ENCODE data around the gene TMEM267. TPM values are rescaled to one million over a fixed set of nuclear protein-coding genes. Genes with fewer than 3 reads are reported as not detected.

Gene TMEM267
- total and polyA plus RNA-seq, 10 of the 15 experiments (the other 5 are each of a cell fraction or from before 2014, with no cell fraction given): 7.7 to 37.3 (median 13.3) TPM

GRCh38 chr5:43484106-43484849 is 613 bp upstream of the TMEM267 start (continued):
- TF ChIP-seq E2F4 (IDR thresholded peaks at IDR 0.05; ENCODE audit: low read depth, low read length) (no peak), HDAC2 (IDR thresholded peaks at IDR 0.05) (no peak), TBL1XR1 (IDR thresholded peaks at IDR 0.05; ENCODE audit: low read depth, low read length) (no peak), NR2F1 (conservative IDR thresholded peaks at IDR 0.05) (peak; percentile 21; the same call in 1 of the 2 replicates), JUNB (IDR thresholded peaks at IDR 0.05) (no peak), FOXK2 (IDR thresholded peaks at IDR 0.05) (no peak), SPI1 (IDR thresholded peaks at IDR 0.05; ENCODE audit: borderline replicate concordance, insufficient read depth, low read depth, low read length) (no peak; the same call in 1 of the 2 replicates), ZZZ3 (IDR thresholded peaks at IDR 0.05; ENCODE audit: control insufficient read depth, insufficient read length, low read depth) (no peak), ASH2L (IDR thresholded peaks at IDR 0.05; ENCODE audit: borderline replicate concordance, low read depth) (no peak), NFIC (IDR thresholded peaks at IDR 0.05; ENCODE audit: low read depth, low read length) (peak; percentile 48), STAT1 (conservative IDR thresholded peaks at IDR 0.05) (0 out of 2 replicates have a peak, but pooled peaks have one; percentile 2), SIX5 (IDR thresholded peaks at IDR 0.05; ENCODE audit: low read depth, low read length, severe bottlenecking) (no peak), RUNX3 (IDR thresholded peaks at IDR 0.05; ENCODE audit: low read length) (no peak), CBX5 (IDR thresholded peaks at IDR 0.05; ENCODE audit: low read depth) (no peak), CREB1 (IDR thresholded peaks at IDR 0.05; ENCODE audit: low read depth) (no peak), ETV6 (conservative IDR thresholded peaks at IDR 0.05 in 1 of 2, IDR thresholded peaks at IDR 0.05 in 1 of 2; ENCODE audit: borderline replicate concordance in 1 of 2, low read depth in 1 of 2) (no peak; a peak in 1 of 4 replicates), ATF3 (IDR thresholded peaks at IDR 0.05; ENCODE audit: borderline replicate concordance, extremely low read depth, low read depth, low read length) (no peak), SREBF2 (IDR thresholded peaks at IDR 0.05; ENCODE audit: low read length) (no peak), HCFC1 (IDR thresholded peaks at IDR 0.05; ENCODE audit: low read length) (no peak), PBX3 (IDR thresholded peaks at IDR 0.05; ENCODE audit: insufficient replicate concordance, low read depth, low read length) (no peak), JUND (IDR thresholded peaks at IDR 0.05; ENCODE audit: low read depth, low read length) (no peak), FOXM1 (IDR thresholded peaks at IDR 0.05; ENCODE audit: low read depth, low read length) (0 out of 2 replicates have a peak, but pooled peaks have one; percentile 34), GABPA (IDR thresholded peaks at IDR 0.05; ENCODE audit: low read depth) (peak; percentile 50; the same call in 1 of the 2 replicates), BCLAF1 (IDR thresholded peaks at IDR 0.05) (no peak), EGR1 (IDR thresholded peaks at IDR 0.05; ENCODE audit: borderline replicate concordance in 1 of 2, low read depth in 2 of 2, low read length in 2 of 2) (no peak), HDGF (IDR thresholded peaks at IDR 0.05) (no peak; the same call in 1 of the 2 replicates)

Measured in GM12878 (cell line).